Measurements from ENCODE around the gene YRDC. TPM values are rescaled to one million over a fixed set of nuclear protein-coding genes. Genes with fewer than 3 reads are reported as not detected.

YRDC gene
- total and polyA plus RNA-seq, 9 of the 15 experiments (the other 6 are each of a cell fraction or from before 2014, with no cell fraction given): 11.1 to 58.5 (median 49.8) TPM

DNA sequence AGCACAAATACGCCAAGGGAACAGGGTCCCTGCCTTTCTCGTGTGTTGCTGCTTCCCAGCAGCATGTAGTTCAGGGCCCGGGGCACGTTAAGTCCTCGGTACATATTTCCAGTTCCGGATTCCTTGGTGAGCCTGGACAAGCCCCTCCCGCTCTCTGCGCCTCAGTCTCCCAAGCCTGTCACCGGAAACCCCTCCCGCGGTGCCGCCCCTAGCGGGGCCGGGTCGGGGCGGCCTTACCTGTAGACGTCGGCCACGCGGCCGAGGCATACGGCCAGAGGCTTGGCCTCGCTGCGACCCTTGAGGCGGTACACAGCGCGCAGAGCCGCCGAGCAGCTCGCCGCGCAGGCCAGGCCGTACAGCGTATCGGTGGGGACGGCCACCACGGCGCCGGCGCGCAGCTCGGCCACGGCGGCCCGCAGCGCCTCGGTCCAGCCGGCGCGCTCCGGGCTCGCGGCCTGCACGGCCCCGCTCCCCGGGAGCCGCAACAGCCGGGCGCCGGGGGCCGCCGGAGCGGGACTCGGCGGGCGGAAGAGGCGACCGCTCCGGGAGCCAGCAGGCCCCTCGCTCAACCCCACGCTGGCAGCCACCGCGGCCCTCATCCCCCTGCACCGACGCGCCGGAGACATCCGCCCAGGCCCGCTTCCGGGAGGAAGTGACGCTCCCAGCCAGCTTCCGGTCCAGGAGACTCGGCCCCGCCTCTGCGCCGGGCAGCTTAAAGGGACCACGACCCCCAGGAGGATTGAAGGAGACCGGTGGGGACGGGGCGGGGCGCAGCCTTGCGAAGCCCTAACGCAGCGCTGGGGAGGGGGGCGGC lies at the start of gene YRDC, which contains the start of gene C1orf122 (continued):
- TF ChIP-seq STAT5A (IDR thresholded peaks at IDR 0.05; ENCODE audit: borderline replicate concordance, low read length) (no peak), ZC3H8 (IDR thresholded peaks at IDR 0.05) (no peak), NR1H2 (CRISPR knock-in tag; IDR thresholded peaks at IDR 0.05) (no peak), RBM14 (IDR thresholded peaks at IDR 0.05; ENCODE audit: borderline replicate concordance, insufficient read depth, low read depth, low read length) (no peak), FOXM1 (IDR thresholded peaks at IDR 0.05; ENCODE audit: low read depth) (peak; percentile 75; the same call in 1 of the 2 replicates), FOXM1 (CRISPR knock-in tag; IDR thresholded peaks at IDR 0.05; ENCODE audit: low read depth) (no peak), CBX1 (IDR thresholded peaks at IDR 0.05; ENCODE audit: low read depth) (peak; percentile 24; the same call in 1 of the 2 replicates), CBFA2T2 (conservative IDR thresholded peaks at IDR 0.05) (no peak), ZNF146 (CRISPR knock-in tag; IDR thresholded peaks at IDR 0.05; ENCODE audit: unreplicated experiment) (no peak), PHF20 (IDR thresholded peaks at IDR 0.05; ENCODE audit: partially characterized antibody) (peak; percentile 68), TBP (optimal IDR thresholded peaks at IDR 0.05; ENCODE audit: low read depth, low read length) (peak; percentile 54), BCOR (IDR thresholded peaks at IDR 0.05) (no peak), SIRT6 (IDR thresholded peaks at IDR 0.05; ENCODE audit: low read depth, low read length) (no peak), ZNF780A (CRISPR knock-in tag; IDR thresholded peaks at IDR 0.05) (no peak), NEUROD1 (IDR thresholded peaks at IDR 0.05; ENCODE audit: borderline replicate concordance, low read depth, low read length, partially characterized antibody) (peak; percentile 75), ZNF274 (IDR thresholded peaks at IDR 0.05; ENCODE audit: borderline replicate concordance, low read depth, low read length) (no peak), PHF8 (IDR thresholded peaks at IDR 0.05; ENCODE audit: borderline replicate concordance, low read length) (peak; percentile 82; the same call in 1 of the 2 replicates), ZNF175 (CRISPR knock-in tag; IDR thresholded peaks at IDR 0.05; ENCODE audit: low read depth) (no peak)
- TF ChIP-seq, protein P1, sequence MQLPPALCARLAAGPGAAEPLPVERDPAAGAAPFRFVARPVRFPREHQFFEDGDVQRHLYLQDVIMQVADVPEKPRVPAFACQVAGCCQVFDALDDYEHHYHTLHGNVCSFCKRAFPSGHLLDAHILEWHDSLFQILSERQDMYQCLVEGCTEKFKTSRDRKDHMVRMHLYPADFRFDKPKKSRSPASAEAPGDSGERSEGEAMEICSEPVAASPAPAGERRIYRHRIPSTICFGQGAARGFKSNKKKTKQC (CRISPR knock-in tag; IDR thresholded peaks at IDR 0.05): no peak
- TF ChIP-seq, protein P2, sequence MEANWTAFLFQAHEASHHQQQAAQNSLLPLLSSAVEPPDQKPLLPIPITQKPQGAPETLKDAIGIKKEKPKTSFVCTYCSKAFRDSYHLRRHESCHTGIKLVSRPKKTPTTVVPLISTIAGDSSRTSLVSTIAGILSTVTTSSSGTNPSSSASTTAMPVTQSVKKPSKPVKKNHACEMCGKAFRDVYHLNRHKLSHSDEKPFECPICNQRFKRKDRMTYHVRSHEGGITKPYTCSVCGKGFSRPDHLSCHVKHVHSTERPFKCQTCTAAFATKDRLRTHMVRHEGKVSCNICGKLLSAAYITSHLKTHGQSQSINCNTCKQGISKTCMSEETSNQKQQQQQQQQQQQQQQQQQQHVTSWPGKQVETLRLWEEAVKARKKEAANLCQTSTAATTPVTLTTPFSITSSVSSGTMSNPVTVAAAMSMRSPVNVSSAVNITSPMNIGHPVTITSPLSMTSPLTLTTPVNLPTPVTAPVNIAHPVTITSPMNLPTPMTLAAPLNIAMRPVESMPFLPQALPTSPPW (CRISPR knock-in tag; IDR thresholded peaks at IDR 0.05): peak; percentile 90; the same call in 1 of the 2 replicates
- TF ChIP-seq, protein P3, sequence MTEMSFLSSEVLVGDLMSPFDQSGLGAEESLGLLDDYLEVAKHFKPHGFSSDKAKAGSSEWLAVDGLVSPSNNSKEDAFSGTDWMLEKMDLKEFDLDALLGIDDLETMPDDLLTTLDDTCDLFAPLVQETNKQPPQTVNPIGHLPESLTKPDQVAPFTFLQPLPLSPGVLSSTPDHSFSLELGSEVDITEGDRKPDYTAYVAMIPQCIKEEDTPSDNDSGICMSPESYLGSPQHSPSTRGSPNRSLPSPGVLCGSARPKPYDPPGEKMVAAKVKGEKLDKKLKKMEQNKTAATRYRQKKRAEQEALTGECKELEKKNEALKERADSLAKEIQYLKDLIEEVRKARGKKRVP (CRISPR knock-in tag; IDR thresholded peaks at IDR 0.05): no peak
- TF ChIP-seq, protein P4, sequence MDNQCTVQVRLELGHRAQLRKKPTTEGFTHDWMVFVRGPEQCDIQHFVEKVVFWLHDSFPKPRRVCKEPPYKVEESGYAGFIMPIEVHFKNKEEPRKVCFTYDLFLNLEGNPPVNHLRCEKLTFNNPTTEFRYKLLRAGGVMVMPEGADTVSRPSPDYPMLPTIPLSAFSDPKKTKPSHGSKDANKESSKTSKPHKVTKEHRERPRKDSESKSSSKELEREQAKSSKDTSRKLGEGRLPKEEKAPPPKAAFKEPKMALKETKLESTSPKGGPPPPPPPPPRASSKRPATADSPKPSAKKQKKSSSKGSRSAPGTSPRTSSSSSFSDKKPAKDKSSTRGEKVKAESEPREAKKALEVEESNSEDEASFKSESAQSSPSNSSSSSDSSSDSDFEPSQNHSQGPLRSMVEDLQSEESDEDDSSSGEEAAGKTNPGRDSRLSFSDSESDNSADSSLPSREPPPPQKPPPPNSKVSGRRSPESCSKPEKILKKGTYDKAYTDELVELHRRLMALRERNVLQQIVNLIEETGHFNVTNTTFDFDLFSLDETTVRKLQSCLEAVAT (IDR thresholded peaks at IDR 0.05): no peak
